ENCODE data around the gene AVPR2.

GRCh38 chrX:153907456-153907855 is 3.0 kb downstream of the AVPR2 start:
- TF ChIP-seq CTCF (IDR thresholded peaks at IDR 0.05) = no peak
- TF ChIP-seq POLR2A (IDR thresholded peaks at IDR 0.05) = no peak
